ENCODE measurements around the gene TUT7.
"Not testable (repeated sequence)": the region's sequence is repeated elsewhere in the genome, so short reads cannot be mapped to it uniquely, and the experiment has no call there.

The TUT7 gene, protein sequence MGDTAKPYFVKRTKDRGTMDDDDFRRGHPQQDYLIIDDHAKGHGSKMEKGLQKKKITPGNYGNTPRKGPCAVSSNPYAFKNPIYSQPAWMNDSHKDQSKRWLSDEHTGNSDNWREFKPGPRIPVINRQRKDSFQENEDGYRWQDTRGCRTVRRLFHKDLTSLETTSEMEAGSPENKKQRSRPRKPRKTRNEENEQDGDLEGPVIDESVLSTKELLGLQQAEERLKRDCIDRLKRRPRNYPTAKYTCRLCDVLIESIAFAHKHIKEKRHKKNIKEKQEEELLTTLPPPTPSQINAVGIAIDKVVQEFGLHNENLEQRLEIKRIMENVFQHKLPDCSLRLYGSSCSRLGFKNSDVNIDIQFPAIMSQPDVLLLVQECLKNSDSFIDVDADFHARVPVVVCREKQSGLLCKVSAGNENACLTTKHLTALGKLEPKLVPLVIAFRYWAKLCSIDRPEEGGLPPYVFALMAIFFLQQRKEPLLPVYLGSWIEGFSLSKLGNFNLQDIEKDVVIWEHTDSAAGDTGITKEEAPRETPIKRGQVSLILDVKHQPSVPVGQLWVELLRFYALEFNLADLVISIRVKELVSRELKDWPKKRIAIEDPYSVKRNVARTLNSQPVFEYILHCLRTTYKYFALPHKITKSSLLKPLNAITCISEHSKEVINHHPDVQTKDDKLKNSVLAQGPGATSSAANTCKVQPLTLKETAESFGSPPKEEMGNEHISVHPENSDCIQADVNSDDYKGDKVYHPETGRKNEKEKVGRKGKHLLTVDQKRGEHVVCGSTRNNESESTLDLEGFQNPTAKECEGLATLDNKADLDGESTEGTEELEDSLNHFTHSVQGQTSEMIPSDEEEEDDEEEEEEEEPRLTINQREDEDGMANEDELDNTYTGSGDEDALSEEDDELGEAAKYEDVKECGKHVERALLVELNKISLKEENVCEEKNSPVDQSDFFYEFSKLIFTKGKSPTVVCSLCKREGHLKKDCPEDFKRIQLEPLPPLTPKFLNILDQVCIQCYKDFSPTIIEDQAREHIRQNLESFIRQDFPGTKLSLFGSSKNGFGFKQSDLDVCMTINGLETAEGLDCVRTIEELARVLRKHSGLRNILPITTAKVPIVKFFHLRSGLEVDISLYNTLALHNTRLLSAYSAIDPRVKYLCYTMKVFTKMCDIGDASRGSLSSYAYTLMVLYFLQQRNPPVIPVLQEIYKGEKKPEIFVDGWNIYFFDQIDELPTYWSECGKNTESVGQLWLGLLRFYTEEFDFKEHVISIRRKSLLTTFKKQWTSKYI (N-terminal part only)

GRCh38 chr9:86354011-86354817, at the start of gene TUT7:
Gene TUT7, minus strand, starts transcription at chr9:86354410. Its CDS starts 1,211 bp downstream, at chr9:86353199.
- DNase-seq, result peak; percentile 98

DNA sequence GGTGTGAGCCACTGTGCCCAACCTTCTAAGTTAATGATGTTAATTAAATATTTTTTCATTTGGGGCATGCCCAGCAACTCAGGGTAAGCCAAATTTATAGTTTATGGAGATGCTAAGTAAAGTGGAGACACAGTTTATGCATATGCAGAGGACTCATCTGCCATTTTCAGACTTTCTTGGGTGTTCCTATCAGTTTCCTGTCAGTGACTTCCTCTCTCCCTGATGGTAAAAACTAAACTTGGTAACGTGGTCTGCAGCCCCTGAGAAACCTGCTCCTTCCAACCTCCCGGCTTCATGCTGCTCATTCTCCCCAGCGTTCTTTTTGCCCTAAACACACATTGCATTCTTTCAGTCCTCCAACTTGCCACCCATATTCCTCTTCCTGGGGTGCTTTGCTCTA, 48.4 kb upstream of the TUT7 start:
- DNase-seq, result no peak

DNA sequence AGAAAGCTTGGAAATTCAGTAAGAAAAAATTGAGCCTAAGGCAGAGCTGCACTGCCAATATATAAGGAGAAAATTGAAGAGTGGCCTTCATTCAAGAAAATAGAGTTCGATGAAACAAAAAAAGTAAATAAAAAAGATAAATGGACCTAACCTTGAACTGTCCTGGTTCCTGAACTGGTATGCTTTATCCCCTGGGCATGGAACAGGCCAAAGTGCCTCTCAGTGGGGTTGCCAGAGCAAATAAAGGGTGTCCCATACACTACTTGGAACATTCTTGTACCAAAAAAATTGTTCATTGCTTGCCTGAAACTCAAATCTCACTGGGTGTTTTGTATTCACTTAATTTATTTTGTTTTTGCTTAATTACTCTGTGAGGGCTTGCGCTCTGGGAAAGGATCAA, 42.2 kb upstream of the TUT7 start:
- DNase-seq, result no peak

DNA sequence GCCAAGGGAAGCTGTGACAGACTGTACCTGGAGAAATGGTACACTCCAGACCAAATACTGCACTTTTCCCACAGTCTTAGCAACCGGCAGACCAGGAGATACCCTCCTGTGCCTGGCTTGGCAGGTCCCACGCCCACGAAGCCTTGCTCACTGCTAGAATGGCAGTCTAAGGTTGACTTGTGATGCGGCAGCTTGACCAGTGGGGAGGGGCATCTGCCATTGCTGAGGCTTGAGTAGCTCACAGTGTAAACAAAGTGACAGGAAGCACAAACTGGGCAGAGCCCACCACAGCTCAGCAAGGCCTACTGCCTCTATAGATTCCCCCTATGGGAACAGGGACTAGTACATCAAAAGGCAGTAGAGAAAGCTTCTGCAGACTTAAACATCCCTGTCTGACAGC, 36.0 kb upstream of the TUT7 start:
- not testable (repeated sequence) for DNase-seq

GRCh38 chr9:86389628-86390027, 35.4 kb upstream of the TUT7 start:
- no peak for DNase-seq

DNA sequence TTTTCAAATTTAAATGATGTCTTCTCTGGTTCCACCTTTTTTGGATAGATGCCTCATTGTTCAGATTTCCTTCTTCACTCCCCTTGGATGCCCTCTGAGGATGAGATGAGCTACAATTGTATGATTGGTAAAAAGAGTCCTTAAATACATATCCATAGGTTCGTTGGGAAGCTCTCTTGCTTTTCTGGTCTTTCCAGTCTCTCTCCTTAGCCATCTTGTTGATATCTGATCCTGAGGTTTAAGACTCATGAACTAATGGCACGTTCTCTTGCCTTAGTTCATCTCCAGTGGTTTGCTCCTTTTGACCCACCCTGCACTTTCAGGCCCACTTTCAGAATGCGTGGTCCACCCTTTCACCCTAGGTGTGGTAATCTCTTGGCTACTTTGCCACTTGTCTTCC, 33.2 kb upstream of the TUT7 start:
- no peak for DNase-seq

- DNase-seq, result not testable (repeated sequence)
Observed at GRCh38 chr9:86383000-86383399, 28.8 kb upstream of the TUT7 start.

DNA sequence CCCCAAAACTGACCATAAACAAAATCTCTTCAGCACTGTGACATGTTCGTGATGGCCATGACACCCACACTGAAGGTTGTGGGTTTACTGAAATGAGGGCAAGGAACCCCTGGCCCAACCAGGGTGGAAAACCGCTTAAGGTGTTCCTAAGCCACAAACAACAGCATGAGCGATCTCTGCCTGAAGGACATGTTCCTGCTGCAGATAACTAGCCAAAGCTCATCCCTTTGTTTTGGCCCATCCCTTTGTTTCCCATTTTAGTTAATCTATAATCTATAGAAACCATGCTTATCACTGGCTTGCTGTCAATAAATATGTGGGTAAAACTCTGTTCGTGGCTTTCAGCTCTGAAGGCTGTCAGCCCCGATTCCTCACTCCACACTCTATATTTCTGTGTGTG, 21.8 kb upstream of the TUT7 start:
- DNase-seq, result no peak

DNA sequence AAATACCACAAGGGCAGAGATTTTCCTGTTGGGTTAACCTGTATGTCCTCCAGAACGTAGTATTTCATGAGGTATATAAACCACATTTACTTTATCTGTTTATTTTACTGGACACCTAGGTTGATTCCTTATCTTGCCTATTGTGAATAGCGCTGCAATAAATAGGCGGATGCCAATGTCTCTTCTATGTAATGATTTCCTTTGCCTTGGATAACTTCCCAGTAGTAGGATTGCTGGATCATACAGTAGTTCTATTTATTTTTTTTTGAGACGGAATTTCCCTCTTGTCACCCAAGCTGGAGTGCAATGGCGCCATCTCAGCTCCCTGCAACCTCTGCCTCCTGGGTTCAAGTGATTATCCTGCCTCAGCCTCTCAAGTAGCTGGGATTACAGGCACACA, 15.6 kb upstream of the TUT7 start:
- no peak for DNase-seq

DNA sequence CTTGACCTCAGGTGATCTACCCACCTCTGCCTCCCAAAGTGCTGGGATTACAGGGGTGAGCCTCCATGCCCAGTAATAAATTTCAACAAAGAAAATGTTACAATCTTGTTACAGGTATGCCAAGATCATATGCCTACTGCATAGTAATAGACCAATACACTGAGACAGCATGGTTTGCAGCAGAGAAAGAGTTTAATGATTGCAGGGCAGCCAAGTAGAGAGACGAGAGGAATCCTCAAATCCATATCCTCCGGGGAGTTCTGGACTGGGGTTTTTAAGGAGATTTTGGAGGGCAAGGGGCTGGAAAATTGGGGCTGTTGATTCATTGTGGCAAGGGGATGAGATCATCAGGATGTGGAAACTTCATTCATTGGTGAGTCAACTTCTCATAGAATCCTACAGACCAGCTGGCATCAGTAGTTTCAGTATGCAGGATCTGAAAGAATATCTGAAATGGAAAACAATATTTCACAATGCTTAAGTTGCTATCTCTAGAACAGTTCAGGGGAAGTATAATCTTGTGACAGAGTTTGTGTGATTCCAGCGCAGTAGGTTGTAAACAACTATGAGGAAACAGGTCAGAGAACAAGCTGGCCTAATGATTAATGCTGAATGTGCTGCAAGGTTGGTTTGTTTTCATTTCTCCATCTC, 14.8 kb upstream of the TUT7 start:
- no peak for DNase-seq

DNA sequence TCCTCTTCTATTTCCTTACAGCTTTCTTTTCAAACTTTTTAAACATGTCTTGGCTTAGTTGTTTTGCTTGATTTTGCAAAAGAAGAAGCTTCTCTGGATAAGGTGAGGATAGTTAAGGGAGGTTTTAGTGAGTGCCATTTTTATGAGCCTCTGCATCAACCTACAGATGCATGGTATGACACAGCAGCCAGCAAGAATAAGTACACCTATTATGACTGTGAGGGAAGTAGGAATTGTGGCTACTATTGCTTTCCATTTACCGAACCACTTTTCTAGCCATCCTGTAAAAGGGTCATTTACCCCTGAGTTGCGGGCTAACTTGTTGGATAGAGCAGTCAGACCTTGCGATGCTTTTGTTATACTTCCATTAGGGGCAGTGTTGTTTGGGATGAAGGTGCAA, 7.0 kb upstream of the TUT7 start:
- DNase-seq, result no peak

GRCh38 chr9:86359151-86359879, 5.1 kb upstream of the TUT7 start:
- DNase-seq, result no peak

DNA sequence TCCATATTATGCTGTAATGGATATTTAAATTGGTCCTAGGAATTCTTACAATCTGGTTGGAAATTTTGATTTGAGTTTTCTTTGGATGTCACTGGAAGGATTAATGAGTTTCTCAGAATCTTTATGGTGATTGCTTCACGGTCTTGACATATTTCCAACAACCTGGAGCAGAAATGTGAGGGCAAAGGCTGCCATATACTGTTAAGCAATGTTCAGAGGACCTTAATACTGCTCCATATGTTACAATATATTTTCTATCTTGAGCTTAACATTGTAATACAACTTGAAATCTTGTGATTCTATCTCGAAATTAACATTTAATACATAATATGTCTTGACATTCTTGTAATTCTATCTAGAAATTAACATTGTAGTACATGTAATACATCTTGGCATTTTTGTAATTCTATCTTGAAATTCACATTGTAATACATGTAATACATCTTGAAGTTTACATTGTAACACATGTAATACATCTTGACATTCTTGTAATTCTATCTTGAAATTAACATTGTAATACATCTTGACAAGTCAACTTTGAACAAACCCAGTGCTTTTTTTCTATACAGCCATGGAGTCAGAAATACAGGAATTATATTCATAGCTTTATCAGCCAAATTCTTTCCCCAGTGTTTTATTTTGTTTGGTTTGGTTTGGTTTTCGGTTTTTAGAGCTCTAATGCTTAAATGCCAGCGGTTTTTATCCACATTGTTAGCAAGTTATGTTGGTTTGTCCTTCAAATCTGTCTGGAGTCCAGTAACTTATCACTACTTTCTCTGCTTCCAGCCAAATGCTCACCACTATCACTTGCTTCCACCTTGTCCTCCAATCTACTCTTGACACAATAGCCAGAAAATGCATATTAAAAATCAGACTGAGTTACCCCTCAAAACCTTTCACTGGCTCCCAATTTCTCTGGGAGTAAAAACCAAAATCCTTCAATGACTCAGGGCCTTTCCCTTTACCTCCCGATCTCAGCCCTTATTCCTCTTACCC, 3.0 kb upstream of the TUT7 start:
- no peak for DNase-seq

DNA sequence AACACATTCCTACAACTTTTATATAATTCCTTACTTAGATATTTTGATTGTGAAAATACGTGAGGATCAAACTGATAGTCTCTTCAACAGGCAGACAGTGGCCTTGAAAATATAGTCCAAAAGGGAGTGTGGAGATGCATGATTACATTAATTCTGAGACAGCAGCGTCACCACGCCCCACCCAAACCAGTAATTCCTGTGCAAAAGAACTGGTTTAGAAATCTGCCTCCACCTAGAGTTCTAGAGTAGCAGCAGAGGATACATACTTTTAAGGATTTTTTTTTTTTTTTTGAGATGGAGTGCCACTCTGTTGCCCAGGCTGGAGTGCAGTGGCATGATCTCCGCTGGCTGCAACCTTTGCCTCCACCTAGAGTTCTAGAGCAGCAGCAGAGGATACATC, 1.6 kb upstream of the TUT7 start:
- DNase-seq, result no peak

- no peak for DNase-seq
Observed at GRCh38 chr9:86354818-86355309, 654 bp upstream of the TUT7 start.

GRCh38 chr9:86353655-86354010, 577 bp downstream of the TUT7 start:
- DNase-seq, result no peak

DNA sequence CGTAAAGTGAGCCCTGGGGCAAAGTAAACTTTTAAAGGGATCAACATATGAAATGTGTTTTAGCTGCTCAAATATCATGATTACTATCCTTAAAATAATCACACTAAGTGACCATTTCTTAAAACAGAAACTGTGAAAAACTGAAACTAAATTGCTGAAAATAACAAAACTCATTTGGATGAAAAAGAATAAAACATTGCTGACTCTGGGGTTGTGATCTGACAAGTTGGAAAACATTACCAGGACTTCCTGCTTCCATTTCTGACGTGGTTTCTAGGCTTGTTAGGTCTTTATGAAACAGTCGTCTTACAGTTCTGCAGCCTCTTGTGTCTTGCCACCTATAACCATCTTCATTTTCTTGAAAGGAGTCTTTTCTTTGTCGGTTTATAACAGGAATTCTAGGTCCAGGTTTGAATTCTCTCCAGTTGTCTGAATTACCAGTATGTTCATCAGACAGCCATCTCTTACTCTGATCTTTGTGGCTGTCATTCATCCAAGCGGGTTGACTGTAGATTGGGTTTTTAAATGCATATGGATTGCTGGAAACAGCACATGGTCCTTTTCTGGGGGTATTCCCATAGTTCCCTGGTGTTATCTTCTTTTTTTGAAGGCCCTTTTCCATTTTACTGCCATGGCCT, 1.7 kb downstream of the TUT7 start:
- DNase-seq, result no peak

GRCh38 chr9:86351880-86352279, 2.3 kb downstream of the TUT7 start:
- no peak for DNase-seq

Data from right hindlimb (tissue), 1 donor.